ENCODE data around the gene SMAD6.

SMAD6 gene

GRCh38 chr15:66816201-66816600 is 114.2 kb downstream of the SMAD6 start:
- H3K4me3 ChIP-seq (ENCODE audit: low read depth, low read length): no peak overlapping the region
- no peak for TF ChIP-seq CTCF (IDR thresholded peaks at IDR 0.05; ENCODE audit: borderline replicate concordance, insufficient read depth, low read depth, low read length)

- no peak overlapping the region for H3K4me3 ChIP-seq (ENCODE audit: low read depth, low read length)
- no peak for TF ChIP-seq CTCF (IDR thresholded peaks at IDR 0.05; ENCODE audit: borderline replicate concordance, insufficient read depth, low read depth, low read length)
Measured at GRCh38 chr15:66819084-66819483, 117.0 kb downstream of the SMAD6 start.

- TF ChIP-seq CTCF (IDR thresholded peaks at IDR 0.05; ENCODE audit: borderline replicate concordance, insufficient read depth, low read depth, low read length): no peak
- H3K4me3 ChIP-seq (ENCODE audit: low read depth, low read length): no peak overlapping the region
Measured at GRCh38 chr15:66820481-66821176, 118.6 kb downstream of the SMAD6 start.

- no peak overlapping the region for H3K4me3 ChIP-seq (ENCODE audit: low read depth, low read length)
- no peak for TF ChIP-seq CTCF (IDR thresholded peaks at IDR 0.05; ENCODE audit: borderline replicate concordance, insufficient read depth, low read depth, low read length)
Measured at GRCh38 chr15:66821307-66821706, 119.3 kb downstream of the SMAD6 start.

GRCh38 chr15:66822114-66822513 is 120.1 kb downstream of the SMAD6 start:
- H3K4me3 ChIP-seq (ENCODE audit: low read depth, low read length): no peak overlapping the region
- no peak for TF ChIP-seq CTCF (IDR thresholded peaks at IDR 0.05; ENCODE audit: borderline replicate concordance, insufficient read depth, low read depth, low read length)

- TF ChIP-seq CTCF (IDR thresholded peaks at IDR 0.05; ENCODE audit: borderline replicate concordance, insufficient read depth, low read depth, low read length): no peak
- no peak overlapping the region for H3K4me3 ChIP-seq (ENCODE audit: low read depth, low read length)
Measured at GRCh38 chr15:66822576-66822975, 120.5 kb downstream of the SMAD6 start.

- no peak for TF ChIP-seq CTCF (IDR thresholded peaks at IDR 0.05; ENCODE audit: borderline replicate concordance, insufficient read depth, low read depth, low read length)
- no peak overlapping the region for H3K4me3 ChIP-seq (ENCODE audit: low read depth, low read length)
Measured at GRCh38 chr15:66823601-66824000, 121.6 kb downstream of the SMAD6 start.

Measured in GM12875 (cell line).